GM19193 (cell line): Measurements from ENCODE around the gene HSPH1.

Experiments
- POLR2A ChIP-seq: IDR thresholded peaks from 4 replicates; pipeline ENCODE4 v1.6.1; 2011; ENCODE audit not compliant: insufficient read depth, insufficient read length; ENCODE audit errors: extremely low read depth

Gene HSPH1

GRCh38 chr13:31160857-31161556, 697 bp downstream of the HSPH1 start:
- peak; percentile 53 for TF ChIP-seq POLR2A

- no peak for TF ChIP-seq POLR2A
Measured at GRCh38 chr13:31159306-31159705, 2.4 kb downstream of the HSPH1 start.

GRCh38 chr13:31154939-31155338, 6.8 kb downstream of the HSPH1 start:
- no peak for TF ChIP-seq POLR2A

- no peak for TF ChIP-seq POLR2A
Measured at GRCh38 chr13:31151837-31152236, 9.9 kb downstream of the HSPH1 start.

- TF ChIP-seq POLR2A: no peak
Measured at GRCh38 chr13:31150315-31150985, 11.3 kb downstream of the HSPH1 start.

GRCh38 chr13:31149604-31150003, 12.1 kb downstream of the HSPH1 start:
- no peak for TF ChIP-seq POLR2A

- no peak for TF ChIP-seq POLR2A
Measured at GRCh38 chr13:31145417-31145816, 16.3 kb downstream of the HSPH1 start.

- no peak for TF ChIP-seq POLR2A
Measured at GRCh38 chr13:31138515-31138914, 23.2 kb downstream of the HSPH1 start.

- no peak for TF ChIP-seq POLR2A
Measured at GRCh38 chr13:31136724-31137123, 25.0 kb downstream of the HSPH1 start.

- TF ChIP-seq POLR2A: no peak
Measured at GRCh38 chr13:31134039-31134711, 27.5 kb downstream of the HSPH1 start.

GRCh38 chr13:31133621-31134020, 28.1 kb downstream of the HSPH1 start:
- TF ChIP-seq POLR2A: no peak

- TF ChIP-seq POLR2A: no peak
Measured at GRCh38 chr13:31131470-31131961, 30.2 kb downstream of the HSPH1 start.

- TF ChIP-seq POLR2A: no peak
Measured at GRCh38 chr13:31129419-31129818, 32.3 kb downstream of the HSPH1 start.

GRCh38 chr13:31124204-31124603, 37.5 kb downstream of the HSPH1 start:
- TF ChIP-seq POLR2A: no peak

GRCh38 chr13:31122544-31123260, 39.0 kb downstream of the HSPH1 start:
- TF ChIP-seq POLR2A: no peak
